OCI-LY1 (cell line): ENCODE results near the gene TEX9.

Source experiments
- EZH2 ChIP-seq: fragments of 200-600 bp; sonication (generic), shearing (Covaris generic); IDR thresholded peaks from 2 replicates; pipeline ENCODE4 v1.8.0; 2017; ENCODE audit warnings: borderline replicate concordance, mixed run types, mild to moderate bottlenecking, antibody characterized with exemption, low read length, moderate library complexity, mixed read lengths
- TF ChIP-seq, protein P1 (sequence below): fragments of 200-600 bp; sonication (generic), shearing (Covaris generic); IDR thresholded peaks from 2 replicates; pipeline ENCODE4 v1.5.1; 2017; ENCODE audit warnings: mild to moderate bottlenecking, antibody characterized with exemption, low read length, moderate library complexity, mixed read lengths

DNA sequence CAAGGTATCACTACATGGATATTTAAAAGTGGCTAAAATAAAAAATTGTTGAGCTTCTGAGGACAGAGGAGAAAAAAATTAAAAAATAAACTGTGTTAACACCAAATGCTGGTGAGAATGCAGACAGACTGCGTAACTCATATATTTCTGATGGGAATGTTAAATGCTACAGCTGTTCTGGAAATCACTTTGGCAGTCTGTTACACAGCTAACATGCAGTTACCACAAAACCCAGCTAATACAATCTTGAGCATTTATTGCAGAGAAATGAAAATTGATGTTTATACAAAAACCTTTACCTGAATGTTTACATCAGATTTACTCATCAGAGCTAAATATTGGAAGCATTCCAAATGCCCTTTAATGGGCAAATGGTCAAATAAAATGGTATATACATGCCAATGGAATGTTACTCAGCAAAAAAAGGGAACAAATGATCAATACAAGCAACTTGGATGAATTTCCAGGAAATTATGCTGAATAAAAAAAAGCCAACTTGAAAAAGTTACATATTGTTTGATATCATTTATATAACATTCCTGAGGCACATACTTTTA, 75.1 kb downstream of the TEX9 start:
- TF ChIP-seq, protein P1, sequence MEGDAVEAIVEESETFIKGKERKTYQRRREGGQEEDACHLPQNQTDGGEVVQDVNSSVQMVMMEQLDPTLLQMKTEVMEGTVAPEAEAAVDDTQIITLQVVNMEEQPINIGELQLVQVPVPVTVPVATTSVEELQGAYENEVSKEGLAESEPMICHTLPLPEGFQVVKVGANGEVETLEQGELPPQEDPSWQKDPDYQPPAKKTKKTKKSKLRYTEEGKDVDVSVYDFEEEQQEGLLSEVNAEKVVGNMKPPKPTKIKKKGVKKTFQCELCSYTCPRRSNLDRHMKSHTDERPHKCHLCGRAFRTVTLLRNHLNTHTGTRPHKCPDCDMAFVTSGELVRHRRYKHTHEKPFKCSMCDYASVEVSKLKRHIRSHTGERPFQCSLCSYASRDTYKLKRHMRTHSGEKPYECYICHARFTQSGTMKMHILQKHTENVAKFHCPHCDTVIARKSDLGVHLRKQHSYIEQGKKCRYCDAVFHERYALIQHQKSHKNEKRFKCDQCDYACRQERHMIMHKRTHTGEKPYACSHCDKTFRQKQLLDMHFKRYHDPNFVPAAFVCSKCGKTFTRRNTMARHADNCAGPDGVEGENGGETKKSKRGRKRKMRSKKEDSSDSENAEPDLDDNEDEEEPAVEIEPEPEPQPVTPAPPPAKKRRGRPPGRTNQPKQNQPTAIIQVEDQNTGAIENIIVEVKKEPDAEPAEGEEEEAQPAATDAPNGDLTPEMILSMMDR, result no peak
- TF ChIP-seq EZH2, result no peak
